Activated effector memory CD4-positive, alpha-beta T cell treated with anti-CD3 and anti-CD28 coated beads, Interleukin-2, amount 50 U/mL, for 16 hours (primary cell): ENCODE results near the gene UMAD1.
"Not testable (repeated sequence)": the region's sequence is repeated elsewhere in the genome, so short reads cannot be mapped to it uniquely, and the experiment has no call there.

Source experiments
- DNase-seq: peaks from one replicate; pipeline ENCODE4 v3.0.0-alpha.2; 2020

Gene UMAD1

DNA sequence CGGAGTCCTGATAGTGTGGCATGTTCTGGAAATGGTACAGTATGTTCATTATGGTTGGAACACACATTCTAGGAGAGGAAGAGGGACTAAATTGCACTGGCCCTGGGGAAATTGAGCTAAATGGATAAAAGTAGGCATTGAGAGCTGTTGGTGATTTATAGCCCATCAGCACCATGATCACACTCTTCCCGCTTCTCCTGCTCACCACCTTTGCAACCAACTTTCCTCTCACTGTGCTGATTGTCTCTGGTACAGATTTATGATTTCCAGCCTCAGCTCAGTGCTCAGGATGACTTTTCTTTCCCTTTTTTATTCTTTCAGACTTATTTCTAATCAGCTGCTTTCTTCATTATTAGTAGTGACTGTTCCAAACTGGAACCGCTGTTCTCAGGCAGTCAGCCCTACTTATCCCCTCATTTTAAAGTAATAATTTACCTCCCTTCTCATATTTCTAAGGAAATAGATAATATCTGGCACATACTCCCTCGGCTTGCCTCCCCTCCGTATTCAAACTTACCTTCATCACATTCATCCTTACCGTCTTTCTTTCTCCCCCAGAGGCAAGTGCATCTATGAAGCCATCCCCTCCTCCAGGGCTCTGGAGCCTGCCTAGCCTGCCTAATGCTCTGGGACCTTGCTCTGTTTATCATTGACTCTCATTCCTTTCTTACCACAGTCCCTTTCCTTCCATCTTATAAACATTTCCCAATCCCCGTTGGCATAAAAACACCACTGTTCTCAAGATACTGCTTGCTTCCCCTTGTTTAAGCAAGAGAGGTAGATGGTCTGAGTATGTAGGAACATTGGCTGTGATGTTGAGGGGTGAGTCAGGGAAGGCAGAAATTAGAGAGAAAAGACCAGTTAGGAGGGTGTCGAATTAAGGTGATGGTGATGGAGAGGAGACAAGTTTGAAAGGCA lies 129.4 kb downstream of the UMAD1 start:
- no peak for DNase-seq

DNA sequence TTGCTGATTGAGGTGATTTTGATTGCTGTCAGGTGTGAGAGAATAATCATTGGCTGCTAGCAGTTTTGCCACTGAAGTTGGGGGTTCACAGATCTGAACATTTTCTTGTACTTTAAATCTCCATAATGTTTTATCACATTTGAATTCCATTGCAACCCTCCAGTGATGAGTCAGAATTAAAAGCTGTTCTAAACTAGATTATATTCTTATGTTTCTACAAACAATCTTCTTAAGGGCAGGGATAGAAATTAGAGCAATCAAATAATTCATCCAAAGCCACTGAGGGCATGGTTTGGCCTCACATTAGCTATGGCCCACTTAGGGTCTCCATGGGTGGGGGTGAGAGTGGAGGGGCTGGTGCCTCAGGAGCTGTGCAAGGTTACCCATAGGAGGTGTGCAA lies 130.9 kb downstream of the UMAD1 start:
- DNase-seq, result no peak

DNA sequence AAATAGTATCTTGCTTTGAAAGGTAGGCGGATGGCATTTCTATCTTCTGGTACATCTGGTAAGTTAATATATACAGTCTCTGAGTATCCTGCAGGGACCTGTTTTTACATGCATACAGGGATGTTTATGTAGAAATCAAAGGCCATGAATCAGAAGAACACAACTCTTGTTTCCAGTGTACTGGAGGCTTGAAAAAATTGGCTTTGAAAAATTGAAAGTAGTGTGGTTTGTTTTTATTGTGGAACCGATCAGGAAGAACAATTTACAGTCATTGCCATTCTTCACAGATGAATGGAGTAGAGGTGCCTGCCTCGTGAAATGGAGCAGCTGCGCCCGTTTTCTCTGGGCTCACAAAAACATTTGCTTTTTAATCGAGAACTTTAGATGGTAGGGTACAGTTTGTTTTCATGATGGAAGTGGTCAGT lies 131.9 kb downstream of the UMAD1 start:
- no peak for DNase-seq

- DNase-seq, result no peak
Measured at GRCh38 chr7:7773334-7774309, 133.1 kb downstream of the UMAD1 start.

DNA sequence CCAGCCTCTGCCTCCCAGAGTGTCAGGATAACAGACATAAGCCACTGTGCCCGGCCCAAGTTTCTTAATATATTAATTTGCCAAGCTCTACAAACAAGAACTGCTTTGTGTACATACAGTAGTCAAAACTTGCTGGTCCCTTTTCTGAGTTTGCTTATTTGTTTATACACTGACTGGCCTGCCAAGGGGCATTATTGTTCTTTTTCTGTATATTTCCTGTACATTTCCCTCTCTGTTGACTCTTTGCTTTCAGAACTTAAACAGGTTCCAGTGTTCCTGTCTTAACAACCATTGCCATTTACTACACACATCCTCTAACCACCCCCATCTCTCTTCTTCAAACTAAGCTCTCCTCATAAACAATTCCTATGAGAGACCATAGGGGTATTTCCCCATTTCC lies 139.3 kb downstream of the UMAD1 start:
- DNase-seq, result no peak

GRCh38 chr7:7783001-7783400 lies 142.4 kb downstream of the UMAD1 start:
- DNase-seq, result no peak

- no peak for DNase-seq
Measured at GRCh38 chr7:7785344-7785973, 144.9 kb downstream of the UMAD1 start.

GRCh38 chr7:7786595-7786994 lies 146.0 kb downstream of the UMAD1 start:
- DNase-seq, result no peak

DNA sequence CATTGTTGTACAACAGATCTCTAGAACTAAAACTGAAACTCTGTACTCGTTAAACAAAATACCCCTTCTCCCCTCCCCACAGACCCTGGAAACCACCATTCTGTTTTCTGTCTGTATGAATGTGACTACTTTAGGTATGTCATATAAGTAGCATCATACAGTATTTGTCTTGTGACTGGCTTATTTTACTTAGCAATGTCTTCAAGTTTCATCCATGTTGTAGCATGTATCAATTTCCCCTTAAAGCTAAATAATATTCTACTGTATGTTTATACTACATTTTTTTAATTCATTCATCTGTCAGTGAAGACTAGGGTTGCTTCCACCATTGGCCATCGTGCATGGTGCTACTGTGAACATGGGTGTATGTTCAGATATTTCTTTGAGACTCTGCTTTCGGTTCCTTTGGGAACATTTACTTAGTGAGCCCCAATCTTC lies 149.0 kb downstream of the UMAD1 start:
- DNase-seq, result no peak

DNA sequence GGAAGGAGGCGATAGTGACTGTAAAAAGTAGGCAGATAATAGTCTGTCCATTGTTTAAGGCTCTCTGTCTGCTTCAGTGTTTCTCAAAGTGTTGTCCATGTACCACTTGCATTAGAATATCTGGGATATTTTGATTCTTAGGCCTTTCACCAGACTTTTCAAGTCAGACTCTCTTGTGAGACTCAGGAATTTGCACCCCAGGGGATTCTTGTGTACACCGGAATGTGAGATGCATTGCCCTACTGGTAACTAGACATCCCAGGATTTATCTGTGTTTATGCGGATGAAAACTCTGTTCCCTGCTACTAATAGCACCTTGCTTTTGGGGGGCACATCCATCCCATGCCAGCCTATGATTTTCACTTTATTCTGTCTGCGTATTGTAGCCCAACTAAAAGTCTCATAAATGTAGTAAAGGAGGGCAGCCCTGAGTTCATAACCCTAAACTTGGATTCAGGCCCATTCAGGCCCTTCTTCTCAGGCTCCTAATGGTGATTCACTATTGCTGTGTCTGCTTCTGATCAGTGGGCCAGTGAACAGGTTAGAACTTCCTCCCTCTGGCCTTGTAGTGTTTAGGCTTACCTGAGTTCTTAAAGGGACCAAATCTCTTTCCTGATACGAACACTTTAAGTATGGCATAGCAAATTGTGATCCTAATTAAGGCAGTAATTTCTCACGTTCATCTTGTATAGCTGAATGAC lies 149.6 kb downstream of the UMAD1 start:
- no peak for DNase-seq

- no peak for DNase-seq
Measured at GRCh38 chr7:7791523-7791922, 151.0 kb downstream of the UMAD1 start.

GRCh38 chr7:7792056-7792455 lies 151.5 kb downstream of the UMAD1 start:
- no peak for DNase-seq

DNA sequence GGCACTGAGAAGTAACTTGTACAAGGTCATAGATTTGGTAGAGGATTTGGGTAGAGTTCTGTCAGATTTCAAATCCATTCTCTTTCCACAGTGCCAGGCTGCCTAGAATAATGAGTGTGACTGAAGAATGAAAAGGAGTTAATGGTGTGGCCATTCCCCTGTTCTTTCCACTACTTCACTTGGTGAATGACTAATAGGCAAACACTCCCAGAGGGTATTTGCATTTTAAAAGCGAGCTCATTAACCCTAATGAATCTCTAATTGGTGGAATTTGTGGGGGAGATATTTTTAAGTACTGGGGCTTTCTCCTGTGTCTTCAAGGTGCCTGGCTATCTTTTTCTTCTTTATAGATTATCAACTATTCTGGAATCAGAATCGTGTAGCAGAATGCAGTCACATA lies 152.7 kb downstream of the UMAD1 start:
- DNase-seq, result no peak

- no peak for DNase-seq
Measured at GRCh38 chr7:7793921-7794320, 153.4 kb downstream of the UMAD1 start.

GRCh38 chr7:7795203-7795602 lies 154.7 kb downstream of the UMAD1 start:
- DNase-seq, result no peak

DNA sequence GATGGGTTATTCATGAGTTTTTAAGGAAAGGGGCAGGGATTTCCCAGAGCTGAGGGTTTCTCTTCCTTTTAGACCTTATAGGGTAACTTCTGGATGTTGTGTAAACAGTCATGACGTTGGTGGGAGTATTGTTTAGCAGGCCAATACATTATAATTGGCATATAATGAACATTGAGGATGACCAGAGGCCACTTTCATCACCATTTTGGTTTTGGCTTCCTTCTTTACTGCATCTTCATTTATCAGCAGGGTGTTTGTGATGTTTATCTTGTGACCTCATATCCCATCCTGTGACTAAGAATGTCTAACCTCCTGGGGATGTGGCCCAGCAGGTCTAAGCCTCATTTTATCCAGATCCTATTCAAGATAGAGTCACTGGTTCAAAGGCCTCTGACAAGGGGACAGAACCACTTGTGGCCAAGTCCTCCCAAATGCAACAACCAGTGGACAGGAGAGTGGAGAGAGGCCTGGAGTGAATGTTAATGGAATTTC lies 155.1 kb downstream of the UMAD1 start:
- no peak for DNase-seq

GRCh38 chr7:7798510-7798909 lies 158.0 kb downstream of the UMAD1 start:
- no peak for DNase-seq

GRCh38 chr7:7799138-7799537 lies 158.6 kb downstream of the UMAD1 start:
- DNase-seq, result no peak

DNA sequence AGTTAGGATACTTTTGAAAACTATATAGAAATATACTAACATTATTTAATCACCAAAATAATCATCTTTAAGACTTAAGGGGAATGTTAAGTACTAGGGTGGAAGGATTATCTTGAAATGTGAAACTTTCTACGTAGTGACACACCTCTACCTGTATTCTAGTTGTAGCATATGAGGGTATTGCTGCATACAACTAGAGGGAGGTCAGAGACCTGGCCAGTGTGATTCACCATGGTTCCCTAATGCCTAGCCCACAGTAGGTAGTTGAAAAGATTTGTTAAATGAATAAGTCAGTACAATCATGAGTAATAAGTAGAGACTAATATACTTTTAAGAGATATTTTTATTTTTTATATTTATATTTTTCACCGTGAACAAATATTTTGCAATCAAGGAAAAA lies 162.0 kb downstream of the UMAD1 start:
- DNase-seq, result no peak

GRCh38 chr7:7803715-7804178 lies 163.2 kb downstream of the UMAD1 start:
- no peak for DNase-seq

- not testable (repeated sequence) for DNase-seq
Measured at GRCh38 chr7:7804822-7805221, 164.3 kb downstream of the UMAD1 start.

GRCh38 chr7:7805511-7806153 lies 165.1 kb downstream of the UMAD1 start:
- no peak for DNase-seq
